IMR-90 (cell line): Measurements from ENCODE around the gene MAB21L3. TPM values are rescaled to one million over a fixed set of nuclear protein-coding genes. Genes with fewer than 3 reads are reported as not detected.

ENCODE experiments used
- ATAC-seq: fragments of 200-7000 bp; cut with Tn5 transposase; 2 replicates; pipeline ENCODE4 v1.9.1; 2020; ENCODE audit warnings: low read depth, mild to moderate bottlenecking, moderate library complexity
- BruUV-seq: library from RNA; stranded (reverse); fragments of 400-500 nt; replicated peaks from 2 replicates; lab custom pipeline; 2021; lab: Mats Ljungman, UMichigan
- CTCF ChIA-PET: fragments of 300-600 bp; formaldehyde crosslinking; extraction: SDS; loops from one replicate; lab custom pipeline; 2021; ENCODE audit warnings: antibody characterized with exemption; lab: Yijun Ruan, JAX
- POLR2A ChIA-PET: fragments of 300-600 bp; sonication (Branson Sonifier 250); formaldehyde crosslinking; loops from one replicate; lab custom pipeline; 2022; ENCODE audit warnings: antibody characterized with exemption; ENCODE audit not compliant: unreplicated experiment; lab: Charles Lee
- DNase-seq: peaks from one replicate; pipeline ENCODE4 v3.0.0; 2013
- H2AFZ ChIP-seq: replicated peaks from 2 replicates; pipeline ENCODE3; 2013; ENCODE audit warnings: low read length, mild to moderate bottlenecking; ENCODE audit not compliant: poor library complexity
- H2AK5ac ChIP-seq: 2 replicates; pipeline ENCODE4 v1.6.1; 2013; ENCODE audit warnings: low read depth, low read length, inconsistent platforms
- H2AK9ac ChIP-seq: replicated peaks from 2 replicates; pipeline ENCODE3; 2013; ENCODE audit warnings: mild to moderate bottlenecking, low read depth, low read length, moderate library complexity; ENCODE audit not compliant: poor library complexity
- H2BK120ac ChIP-seq: 2 replicates; pipeline ENCODE4 v1.6.1; 2013; ENCODE audit warnings: low read depth, low read length, inconsistent platforms
- H2BK15ac ChIP-seq: 3 replicates; pipeline ENCODE4 v1.6.1; 2013; ENCODE audit warnings: low read depth, low read length, inconsistent platforms
- H2BK20ac ChIP-seq: 2 replicates; pipeline ENCODE4 v1.6.1; 2013; ENCODE audit warnings: low read depth, mild to moderate bottlenecking, inconsistent platforms, low read length, moderate library complexity
- H2BK5ac ChIP-seq: 2 replicates; pipeline ENCODE4 v1.6.1; 2013; ENCODE audit warnings: mild to moderate bottlenecking, low read depth, low read length, inconsistent platforms; ENCODE audit not compliant: poor library complexity, severe bottlenecking
- H3K14ac ChIP-seq: replicated peaks from 2 replicates; pipeline ENCODE4 v1.6.1; 2013; ENCODE audit warnings: low read depth, low read length, inconsistent platforms
- H3K18ac ChIP-seq: 2 replicates; pipeline ENCODE4 v1.6.1; 2013; ENCODE audit warnings: low read depth, low read length, control low read depth
- H3K23ac ChIP-seq: 2 replicates; pipeline ENCODE4 v1.6.1; 2013; ENCODE audit warnings: low read depth, low read length, inconsistent platforms
- H3K27ac ChIP-seq: 2 replicates; pipeline ENCODE4 v1.5.1; 2013; ENCODE audit warnings: mild to moderate bottlenecking, control low read depth, low read length; ENCODE audit not compliant: insufficient read depth
- H3K27me3 ChIP-seq: 2 replicates; pipeline ENCODE4 v1.6.1; 2013; ENCODE audit warnings: low read length; ENCODE audit not compliant: control insufficient read depth, insufficient read depth
- H3K36me3 ChIP-seq: 2 replicates; pipeline ENCODE4 v1.6.1; 2013; ENCODE audit warnings: low read length, mixed read lengths; ENCODE audit not compliant: control insufficient read depth, insufficient read depth
- H3K4ac ChIP-seq: 2 replicates; pipeline ENCODE4 v1.6.1; 2013; ENCODE audit warnings: low read depth, low read length, inconsistent platforms
- H3K4me1 ChIP-seq: 2 replicates; pipeline ENCODE4 v1.6.1; 2013; ENCODE audit warnings: low read length, mixed read lengths; ENCODE audit not compliant: control insufficient read depth, insufficient read depth
- H3K4me2 ChIP-seq: 2 replicates; pipeline ENCODE4 v1.6.1; 2013; ENCODE audit warnings: low read depth, mild to moderate bottlenecking, control low read depth, low read length, moderate library complexity
- H3K4me3 ChIP-seq: 2 replicates; pipeline ENCODE4 v1.5.1; 2013; ENCODE audit warnings: low read depth, mild to moderate bottlenecking, control low read depth, low read length, moderate library complexity; ENCODE audit not compliant: insufficient read depth
- H3K56ac ChIP-seq: 2 replicates; pipeline ENCODE4 v1.6.1; 2013; ENCODE audit warnings: low read length, inconsistent platforms; ENCODE audit not compliant: insufficient read depth; ENCODE audit errors: extremely low read depth
- H3K79me1 ChIP-seq, 2 experiments: 2 replicates each; pipeline ENCODE4 v1.6.1; 2013; ENCODE audit warnings: low read length in 2 of 2, inconsistent platforms in 1 of 2, low read depth in 1 of 2
- H3K9ac ChIP-seq: 2 replicates; pipeline ENCODE4 v1.6.1; 2013; ENCODE audit warnings: low read depth, low read length, control low read depth
- H3K9me1 ChIP-seq: 2 replicates; pipeline ENCODE4 v1.6.1; 2013; ENCODE audit warnings: low read length, inconsistent platforms; ENCODE audit not compliant: insufficient read depth
- H3K9me3 ChIP-seq: 2 replicates; pipeline ENCODE4 v1.6.1; 2013; ENCODE audit warnings: low read length; ENCODE audit not compliant: control insufficient read depth, insufficient read depth
- H4K20me1 ChIP-seq: 2 replicates; pipeline ENCODE4 v1.6.1; 2013; ENCODE audit warnings: low read length, inconsistent platforms; ENCODE audit not compliant: insufficient read depth
- H4K5ac ChIP-seq: 2 replicates; pipeline ENCODE4 v1.6.1; 2013; ENCODE audit warnings: mild to moderate bottlenecking, low read depth, low read length, control low read depth
- H4K8ac ChIP-seq, 2 experiments: 2 replicates each; pipeline ENCODE4 v1.6.1; 2013; ENCODE audit warnings: low read depth in 2 of 2, low read length in 2 of 2, control low read depth in 1 of 2, inconsistent platforms in 1 of 2
- H4K91ac ChIP-seq: 2 replicates; pipeline ENCODE4 v1.6.1; 2013; ENCODE audit warnings: low read depth, low read length, inconsistent platforms; ENCODE audit not compliant: insufficient read depth
- BHLHE40 ChIP-seq: fragments of 150-350 bp; IDR thresholded peaks from 2 replicates; pipeline ENCODE4 v1.6.1; 2016; ENCODE audit warnings: mild to moderate bottlenecking, low read depth, low read length
- CEBPB ChIP-seq: IDR thresholded peaks from 2 replicates; pipeline ENCODE4 v1.6.1; 2012; ENCODE audit warnings: low read depth, low read length, improper control_type of control experiment
- CHD1 ChIP-seq: IDR thresholded peaks from 2 replicates; pipeline ENCODE4 v1.6.1; 2012; ENCODE audit warnings: low read depth, low read length, improper control_type of control experiment
- ELK1 ChIP-seq: fragments of 150-350 bp; IDR thresholded peaks from 2 replicates; pipeline ENCODE4 v1.6.1; 2016; ENCODE audit warnings: low read depth, mild to moderate bottlenecking, low read length, moderate library complexity, borderline replicate concordance
- FOS ChIP-seq: fragments of 150-350 bp; IDR thresholded peaks from 2 replicates; pipeline ENCODE4 v1.6.1; 2016; ENCODE audit warnings: low read depth, low read length
- MAFK ChIP-seq: IDR thresholded peaks from 2 replicates; pipeline ENCODE4 v1.6.1; 2012; ENCODE audit warnings: low read depth, low read length, improper control_type of control experiment
- MAZ ChIP-seq: IDR thresholded peaks from 2 replicates; pipeline ENCODE4 v1.6.1; 2012; ENCODE audit warnings: low read depth, mild to moderate bottlenecking, low read length, improper control_type of control experiment, moderate library complexity, borderline replicate concordance
- MXI1 ChIP-seq: IDR thresholded peaks from 2 replicates; pipeline ENCODE4 v1.6.1; 2012; ENCODE audit warnings: low read depth, mild to moderate bottlenecking, low read length, moderate library complexity, borderline replicate concordance
- NFE2L2 ChIP-seq: fragments of 150-350 bp; IDR thresholded peaks from 2 replicates; pipeline ENCODE4 v1.6.1; 2016; ENCODE audit warnings: low read depth, mild to moderate bottlenecking, low read length
- POLR2A ChIP-seq: IDR thresholded peaks from 2 replicates; pipeline ENCODE4 v1.6.1; 2012; ENCODE audit warnings: mild to moderate bottlenecking, low read depth, low read length
- RAD21 ChIP-seq: IDR thresholded peaks from 2 replicates; pipeline ENCODE4 v1.6.1; 2012; ENCODE audit warnings: low read length, improper control_type of control experiment
- RCOR1 ChIP-seq: IDR thresholded peaks from 2 replicates; pipeline ENCODE4 v1.6.1; 2012; ENCODE audit warnings: mild to moderate bottlenecking, low read length, improper control_type of control experiment; ENCODE audit not compliant: insufficient replicate concordance
- RFX5 ChIP-seq: IDR thresholded peaks from 2 replicates; pipeline ENCODE4 v1.8.0; 2012; ENCODE audit warnings: low read depth, mild to moderate bottlenecking, low read length, moderate library complexity
- SMC3 ChIP-seq: fragments of 150-350 bp; IDR thresholded peaks from 2 replicates; pipeline ENCODE4 v1.6.1; 2016; ENCODE audit warnings: low read depth, mild to moderate bottlenecking, antibody characterized with exemption, low read length, moderate library complexity
- USF2 ChIP-seq: fragments of 150-350 bp; IDR thresholded peaks from 2 replicates; pipeline ENCODE4 v1.6.1; 2017; ENCODE audit warnings: mild to moderate bottlenecking, antibody characterized with exemption, low read length, low read depth
- WGBS, 2 experiments: methylation state at CpG; one replicate each; pipeline versions ENCODE4 v1.1.5 to v1.1.7; 2013; ENCODE audit warnings: missing lambda C conversion rate in 2 of 2; ENCODE audit not compliant: insufficient read length in 1 of 2; ENCODE audit errors: extremely low coverage in 2 of 2; 5-methylcytosine and 5-hydroxymethylcytosine counted together
- dilution Hi-C: fragments of 300-500 bp; cut with HindIII; formaldehyde crosslinking; loops from one replicate; pipeline ENCODE4 v1.14.3; 2018; ENCODE audit warnings: low sequenced_read_pairs; ENCODE audit not compliant: unreplicated experiment
- in situ Hi-C: fragments of 300-500 bp; cut with MboI; formaldehyde crosslinking; loops from 3 replicates; pipeline ENCODE4 v1.14.3; 2019; ENCODE audit warnings: low sequenced_read_pairs, inconsistent platforms, mixed read lengths
- intact Hi-C: fragments of 100-400 bp; cut with micrococcal nuclease; formaldehyde crosslinking; loops from 2 replicates; pipeline ENCODE4 v1.10.0; 2022
- polyA plus RNA-seq, 3 experiments: library from polyadenylated mRNA; depleted of rRNA; stranded (reverse); fragments of >200 nt; gene quantifications; 2 replicates each; pipeline ENCODE4 v1.2.3, GENCODE V29; 2012; ENCODE audit warnings: low replicate concordance in 1 of 3
- total RNA-seq: library from RNA; depleted of rRNA; stranded (reverse); fragments of >200 nt; gene quantifications from 2 replicates; pipeline ENCODE4 v1.2.3, GENCODE V29; 2012
- TF ChIP-seq, protein P1 (sequence below): conservative IDR thresholded peaks from 2 replicates; pipeline ENCODE4 v1.5.1; 2012; ENCODE audit warnings: mild to moderate bottlenecking, low read depth, low read length, improper control_type of control experiment

The MAB21L3 gene
- total and polyA plus RNA-seq, 2 of the 4 experiments (the other 2 are of a cell fraction), result not detected

- dilution Hi-C loops, result no loop called here
- H2AK5ac ChIP-seq, result no peak overlapping the region
- H2BK120ac ChIP-seq, result no peak overlapping the region
- no peak overlapping the region for H3K4me2 ChIP-seq
- no peaks in the 10 kb centered on the region for H3K9me3 ChIP-seq
- H3K14ac ChIP-seq, result no peak overlapping the region
- BruUV-seq, result no TSS peak
- H3K9me1 ChIP-seq, result no peaks in the 10 kb centered on the region
- intact Hi-C loops, result no loop called here
- no peak overlapping the region for H3K4ac ChIP-seq
- no peak overlapping the region for H2BK20ac ChIP-seq
- no peaks in the 10 kb centered on the region for H4K20me1 ChIP-seq
- H4K5ac ChIP-seq, result no peak overlapping the region
- H2AK9ac ChIP-seq, result no peak overlapping the region
- ATAC-seq, result no peak
- H2AFZ ChIP-seq, result no peak overlapping the region
- no peaks in the 10 kb centered on the region for H3K36me3 ChIP-seq
- ChIA-PET POLR2A (no interaction called here), CTCF (interaction anchor here (0.6 kb wide), 1 partner anchor 868 kb away, joined by 5 read pairs; no protein-coding TSS in a partner anchor)
- no peaks in the 10 kb centered on the region for H3K4me1 ChIP-seq
- no peak overlapping the region for H3K9ac ChIP-seq
- H4K91ac ChIP-seq, result no peak overlapping the region
- H3K79me1 ChIP-seq, result no peaks in the 10 kb centered on the region
- no peak for DNase-seq
- no peaks in the 10 kb centered on the region for H3K27me3 ChIP-seq
- H2BK5ac ChIP-seq, result no peak overlapping the region
- no peak overlapping the region for H3K27ac ChIP-seq
- no peak for TF ChIP-seq FOS
- TF ChIP-seq MAFK, result no peak
- no peak for TF ChIP-seq CHD1
- no peak for TF ChIP-seq MAZ
- no peak for TF ChIP-seq RAD21
- TF ChIP-seq RFX5, result no peak
- no peak for TF ChIP-seq CEBPB
- TF ChIP-seq, protein P1, sequence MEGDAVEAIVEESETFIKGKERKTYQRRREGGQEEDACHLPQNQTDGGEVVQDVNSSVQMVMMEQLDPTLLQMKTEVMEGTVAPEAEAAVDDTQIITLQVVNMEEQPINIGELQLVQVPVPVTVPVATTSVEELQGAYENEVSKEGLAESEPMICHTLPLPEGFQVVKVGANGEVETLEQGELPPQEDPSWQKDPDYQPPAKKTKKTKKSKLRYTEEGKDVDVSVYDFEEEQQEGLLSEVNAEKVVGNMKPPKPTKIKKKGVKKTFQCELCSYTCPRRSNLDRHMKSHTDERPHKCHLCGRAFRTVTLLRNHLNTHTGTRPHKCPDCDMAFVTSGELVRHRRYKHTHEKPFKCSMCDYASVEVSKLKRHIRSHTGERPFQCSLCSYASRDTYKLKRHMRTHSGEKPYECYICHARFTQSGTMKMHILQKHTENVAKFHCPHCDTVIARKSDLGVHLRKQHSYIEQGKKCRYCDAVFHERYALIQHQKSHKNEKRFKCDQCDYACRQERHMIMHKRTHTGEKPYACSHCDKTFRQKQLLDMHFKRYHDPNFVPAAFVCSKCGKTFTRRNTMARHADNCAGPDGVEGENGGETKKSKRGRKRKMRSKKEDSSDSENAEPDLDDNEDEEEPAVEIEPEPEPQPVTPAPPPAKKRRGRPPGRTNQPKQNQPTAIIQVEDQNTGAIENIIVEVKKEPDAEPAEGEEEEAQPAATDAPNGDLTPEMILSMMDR, result no peak
- no peak for TF ChIP-seq POLR2A
- TF ChIP-seq RCOR1, result no peak
- TF ChIP-seq BHLHE40, result no peak
- TF ChIP-seq NFE2L2, result no peak
- TF ChIP-seq SMC3, result no peak
- no peak for TF ChIP-seq ELK1
- TF ChIP-seq MXI1, result no peak
- no peak for TF ChIP-seq USF2
- no peak overlapping the region for H4K8ac ChIP-seq
- H3K56ac ChIP-seq, result no peak overlapping the region
- no peak overlapping the region for H3K23ac ChIP-seq
- no CpG with 5 or more reads among the region's 1 CpG for WGBS, 2 experiments
- in situ Hi-C loops, result no loop called here
- H3K4me3 ChIP-seq, result no peak overlapping the region
- no peak overlapping the region for H2BK15ac ChIP-seq
- no peak overlapping the region for H3K18ac ChIP-seq
Observed at GRCh38 chr1:116096013-116096618, 15.1 kb upstream of the MAB21L3 start.
